Measurements from ENCODE around the gene KIF13A. TPM values are rescaled to one million over a fixed set of nuclear protein-coding genes. Genes with fewer than 3 reads are reported as not detected.
"Not testable (repeated sequence)": the region's sequence is repeated elsewhere in the genome, so short reads cannot be mapped to it uniquely, and the experiment has no call there.

The KIF13A gene
- total RNA-seq, 2 donors from 2014 or later = 36.8 to 57.5 TPM

DNA sequence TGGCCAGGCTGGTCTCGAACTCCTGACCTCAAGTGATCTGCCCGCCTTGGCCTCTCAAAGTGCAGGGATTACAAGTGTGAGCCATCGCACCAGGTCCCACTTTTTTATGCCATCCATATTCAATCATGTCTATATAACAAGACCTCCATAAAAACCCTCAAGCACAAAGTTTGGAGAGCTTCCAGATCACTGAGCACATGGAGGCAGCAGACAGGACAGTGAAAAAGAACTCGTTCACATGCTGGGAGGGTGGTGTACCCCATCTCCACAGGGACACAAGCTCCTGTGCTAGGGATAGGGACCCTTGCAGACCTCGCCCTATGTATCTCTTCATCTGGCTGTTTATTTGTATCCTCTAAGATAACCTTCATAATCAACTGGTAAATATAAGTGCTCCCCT lies 30.3 kb downstream of the KIF13A start:
- no peak for DNase-seq (ENCODE audit: low spot score)
- H3K27me3 ChIP-seq (replicated peaks; ENCODE audit: insufficient read depth) = no peaks in the 10 kb centered on the region
- H3K4me1 ChIP-seq (replicated peaks) = peaks cover 11% of the 10 kb centered on the region
- intact Hi-C loops (cut with DNase I) = no loop called here
- no peaks in the 10 kb centered on the region for H3K36me3 ChIP-seq
- no peak overlapping the region for H3K4me3 ChIP-seq
- no peaks in the 10 kb centered on the region for H3K9me3 ChIP-seq
- 73% methylated on average over 5 of the region's 5 CpGs for WGBS
- peak overlapping the region in 1 of 2 donors; percentile 25 for H3K27ac ChIP-seq
- TF ChIP-seq, protein P1, sequence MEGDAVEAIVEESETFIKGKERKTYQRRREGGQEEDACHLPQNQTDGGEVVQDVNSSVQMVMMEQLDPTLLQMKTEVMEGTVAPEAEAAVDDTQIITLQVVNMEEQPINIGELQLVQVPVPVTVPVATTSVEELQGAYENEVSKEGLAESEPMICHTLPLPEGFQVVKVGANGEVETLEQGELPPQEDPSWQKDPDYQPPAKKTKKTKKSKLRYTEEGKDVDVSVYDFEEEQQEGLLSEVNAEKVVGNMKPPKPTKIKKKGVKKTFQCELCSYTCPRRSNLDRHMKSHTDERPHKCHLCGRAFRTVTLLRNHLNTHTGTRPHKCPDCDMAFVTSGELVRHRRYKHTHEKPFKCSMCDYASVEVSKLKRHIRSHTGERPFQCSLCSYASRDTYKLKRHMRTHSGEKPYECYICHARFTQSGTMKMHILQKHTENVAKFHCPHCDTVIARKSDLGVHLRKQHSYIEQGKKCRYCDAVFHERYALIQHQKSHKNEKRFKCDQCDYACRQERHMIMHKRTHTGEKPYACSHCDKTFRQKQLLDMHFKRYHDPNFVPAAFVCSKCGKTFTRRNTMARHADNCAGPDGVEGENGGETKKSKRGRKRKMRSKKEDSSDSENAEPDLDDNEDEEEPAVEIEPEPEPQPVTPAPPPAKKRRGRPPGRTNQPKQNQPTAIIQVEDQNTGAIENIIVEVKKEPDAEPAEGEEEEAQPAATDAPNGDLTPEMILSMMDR (IDR thresholded peaks at IDR 0.05) = no peak
- TF ChIP-seq POLR2AphosphoS5 (IDR thresholded peaks at IDR 0.05) = no peak
- no peak for TF ChIP-seq POLR2A (IDR thresholded peaks at IDR 0.05)

DNA sequence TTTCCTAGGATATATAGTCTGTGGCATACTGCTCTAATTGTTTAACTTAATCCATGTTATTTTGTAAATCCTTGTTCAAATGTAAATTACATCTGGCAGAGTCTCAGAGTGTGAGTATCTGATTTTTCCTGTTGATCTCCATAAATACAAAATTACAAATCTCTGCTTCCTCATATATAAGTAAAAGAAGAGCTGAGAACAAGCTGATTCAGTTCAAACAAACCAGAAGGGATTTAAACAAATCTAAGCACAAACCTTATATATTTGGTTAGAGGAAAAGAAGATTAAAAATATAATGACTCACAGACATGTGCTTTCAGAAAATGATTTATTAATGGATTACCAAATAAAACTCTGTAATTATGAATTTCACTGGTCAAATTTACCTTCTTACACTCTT lies 37.3 kb downstream of the KIF13A start:
- intact Hi-C loops (cut with DNase I) = no loop called here
- no peaks in the 10 kb centered on the region for H3K27me3 ChIP-seq (replicated peaks; ENCODE audit: insufficient read depth)
- H3K4me1 ChIP-seq (replicated peaks) = no peaks in the 10 kb centered on the region
- H3K36me3 ChIP-seq = no peaks in the 10 kb centered on the region
- H3K9me3 ChIP-seq = no peaks in the 10 kb centered on the region
- no peak overlapping the region for H3K4me3 ChIP-seq
- TF ChIP-seq, protein P1 (IDR thresholded peaks at IDR 0.05) = no peak
- TF ChIP-seq POLR2AphosphoS5 (IDR thresholded peaks at IDR 0.05) = no peak
- no peak for TF ChIP-seq POLR2A (IDR thresholded peaks at IDR 0.05)
- H3K27ac ChIP-seq = no peak overlapping the region
- DNase-seq (ENCODE audit: low spot score) = no peak

DNA sequence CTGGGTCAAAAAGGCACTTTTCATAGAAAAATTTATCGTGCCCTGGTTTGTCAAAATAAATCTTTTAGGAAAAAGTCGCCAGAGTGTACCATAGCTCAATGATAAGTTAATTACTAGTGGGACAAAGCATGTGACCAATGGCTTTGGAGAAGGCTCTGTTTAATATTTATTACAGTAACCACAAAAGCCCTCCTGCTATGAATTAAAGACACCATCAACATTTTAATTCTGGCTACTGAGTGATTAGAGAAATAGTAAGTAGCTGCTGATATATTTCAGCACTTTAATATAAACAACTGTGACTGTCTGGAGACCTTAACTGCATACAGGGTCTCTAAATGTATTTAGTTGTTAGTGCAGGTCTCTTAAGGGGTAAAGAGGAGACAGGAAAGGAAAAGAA lies 38.3 kb downstream of the KIF13A start:
- H3K36me3 ChIP-seq = no peaks in the 10 kb centered on the region
- H3K4me3 ChIP-seq = no peak overlapping the region
- no peaks in the 10 kb centered on the region for H3K9me3 ChIP-seq
- H3K4me1 ChIP-seq (replicated peaks) = no peaks in the 10 kb centered on the region
- H3K27me3 ChIP-seq (replicated peaks; ENCODE audit: insufficient read depth) = no peaks in the 10 kb centered on the region
- intact Hi-C loops (cut with DNase I) = no loop called here
- H3K27ac ChIP-seq = no peak overlapping the region
- 92% methylated on average over 2 of the region's 2 CpGs for WGBS
- TF ChIP-seq, protein P1 (IDR thresholded peaks at IDR 0.05) = no peak
- TF ChIP-seq POLR2AphosphoS5 (IDR thresholded peaks at IDR 0.05) = no peak
- TF ChIP-seq POLR2A (IDR thresholded peaks at IDR 0.05) = no peak
- DNase-seq (ENCODE audit: low spot score) = no peak

DNA sequence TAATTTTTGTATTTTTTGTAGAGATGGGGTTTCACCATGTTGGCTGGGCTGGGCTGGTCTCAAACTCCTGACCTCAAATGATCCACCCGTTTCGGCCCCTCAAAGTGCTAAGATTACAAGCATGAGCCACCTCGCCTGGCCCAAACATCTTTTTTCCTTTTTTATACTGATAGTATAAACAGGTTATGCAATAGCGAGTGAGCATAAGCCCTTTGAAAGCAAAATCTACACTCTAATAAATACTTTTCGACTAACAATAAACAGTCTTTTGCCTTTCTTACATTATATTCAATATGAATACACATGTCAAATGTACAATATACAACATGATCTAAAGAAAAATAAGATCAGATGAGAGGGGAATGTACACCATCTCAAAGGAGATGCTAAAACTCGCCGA lies 38.7 kb downstream of the KIF13A start:
- Histone ChIP-seq H3K36me3 (no peaks in the 10 kb centered on the region), H3K4me3 (no peak overlapping the region), H3K27ac (no peak overlapping the region), H3K27me3 (replicated peaks; ENCODE audit: insufficient read depth) (no peaks in the 10 kb centered on the region), H3K4me1 (replicated peaks) (no peaks in the 10 kb centered on the region), H3K9me3 (no peaks in the 10 kb centered on the region)
- DNase-seq (ENCODE audit: low spot score) = no peak
- 86% methylated on average over 7 of the region's 7 CpGs for WGBS
- intact Hi-C loops (cut with DNase I) = no loop called here
- TF ChIP-seq, protein P1 (IDR thresholded peaks at IDR 0.05) = no peak
- TF ChIP-seq POLR2A (IDR thresholded peaks at IDR 0.05) (no peak), POLR2AphosphoS5 (IDR thresholded peaks at IDR 0.05) (no peak)

DNA sequence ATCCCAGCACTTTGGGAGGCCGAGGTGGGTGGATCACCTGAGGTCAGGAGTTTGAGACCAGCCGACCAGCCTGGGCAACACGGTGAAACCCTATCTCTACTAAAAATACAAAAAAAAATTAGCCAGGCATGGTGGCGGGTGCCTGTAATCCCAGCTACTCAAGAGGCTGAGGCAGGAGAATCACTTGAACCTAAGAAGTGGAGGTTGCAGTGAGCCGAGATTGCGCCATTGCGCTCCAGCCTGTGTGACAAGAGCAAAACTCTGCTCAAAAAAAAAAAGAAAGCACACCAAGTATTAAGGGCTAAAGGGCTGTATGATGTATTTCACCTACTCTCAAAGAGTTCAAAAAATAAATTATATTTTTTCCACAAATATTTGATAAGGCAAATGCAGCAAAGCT lies 39.9 kb downstream of the KIF13A start:
- H3K4me1 ChIP-seq (replicated peaks); H3K27me3 ChIP-seq (replicated peaks; ENCODE audit: insufficient read depth); intact Hi-C loops (cut with DNase I); H3K9me3 ChIP-seq; H3K27ac ChIP-seq; H3K4me3 ChIP-seq; H3K36me3 ChIP-seq; DNase-seq (ENCODE audit: low spot score): not testable (repeated sequence)
- 99% methylated on average over 7 of the region's 7 CpGs for WGBS

Measured in prostate gland (tissue), 2 donors.